HepG2 (cell line): Measurements from ENCODE around the gene TMEM38A. TPM values are rescaled to one million over a fixed set of nuclear protein-coding genes. Genes with fewer than 3 reads are reported as not detected.
"Not testable (repeated sequence)": the region's sequence is repeated elsewhere in the genome, so short reads cannot be mapped to it uniquely, and the experiment has no call there.

Experiments used
- ATAC-seq: fragments of 200-7000 bp; cut with Tn5 transposase; 3 replicates; pipeline ENCODE4 v1.9.1; 2020; ENCODE audit warnings: mild to moderate bottlenecking, moderate library complexity
- BruUV-seq: library from RNA; stranded (reverse); fragments of 400-500 nt; replicated peaks from 2 replicates; lab custom pipeline; 2021; lab: Mats Ljungman, UMichigan
- CTCF ChIA-PET: fragments of 300-600 bp; formaldehyde crosslinking; extraction: SDS; loops from one replicate; lab custom pipeline; 2021; ENCODE audit warnings: low total read pairs, inconsistent platforms, low intra/inter-chr PET ratio; lab: Yijun Ruan, JAX
- POLR2A ChIA-PET: fragments of 350-600 bp; sonication (Branson Sonifier 250); formaldehyde crosslinking; loops from one replicate; lab custom pipeline; 2020; ENCODE audit warnings: antibody characterized with exemption, inconsistent platforms; lab: Yijun Ruan, JAX
- DNase-seq: peaks from one replicate; pipeline ENCODE4 v3.0.0-alpha.2; 2015; ENCODE audit warnings: low spot score
- FAIRE-seq: peaks from 3 replicates; lab custom pipeline; 2011; peaks lifted over from hg19 to GRCh38; lab: Jason Lieb, UNC
- H2AFZ ChIP-seq: one replicate; pipeline ENCODE4 v1.6.1; 2011; ENCODE audit warnings: low read length, inconsistent platforms
- H3K27ac ChIP-seq: fragments of 300-600 bp; 3 replicates; pipeline ENCODE4 v1.8.0; 2011; ENCODE audit warnings: mixed run types, mild to moderate bottlenecking, mixed read lengths, low read length, inconsistent platforms; ENCODE audit not compliant: insufficient read depth; ENCODE audit errors: extremely low read length
- H3K27me3 ChIP-seq, 2 experiments: fragments of 200-600 bp in 1 of 2; 2 replicates in 1 of 2; 3 replicates in 1 of 2; pipeline versions ENCODE4 v1.6.0 to v1.8.0; 2011; ENCODE audit warnings: low read length in 2 of 2, mild to moderate bottlenecking in 2 of 2, moderate library complexity in 2 of 2, inconsistent platforms in 1 of 2; ENCODE audit not compliant: insufficient read depth in 2 of 2, control insufficient read depth in 1 of 2
- H3K36me3 ChIP-seq, 2 experiments: fragments of 200-600 bp in 1 of 2; replicated peaks in 1 of 2; 2 replicates in 1 of 2; 3 replicates in 1 of 2; pipeline versions ENCODE4 v1.5.1 to v1.8.0; 2011; ENCODE audit warnings: low read length in 2 of 2, inconsistent platforms in 1 of 2; ENCODE audit not compliant: insufficient read depth in 2 of 2, control insufficient read depth in 1 of 2
- H3K4me1 ChIP-seq: 2 replicates; pipeline ENCODE4 v1.5.1; 2012; ENCODE audit warnings: low read length, inconsistent platforms; ENCODE audit not compliant: insufficient read depth
- H3K4me2 ChIP-seq: 2 replicates; pipeline ENCODE4 v1.6.0; 2011; ENCODE audit warnings: low read depth, low read length, inconsistent platforms
- H3K4me3 ChIP-seq, 3 experiments: fragments of 200-600 bp in 1 of 3; sonication (generic), shearing (Covaris generic) in 1 of 3; replicated peaks in 1 of 3; 2 replicates each; pipeline ENCODE4 v1.5.1; 2011 to 2016; ENCODE audit warnings: low read length in 3 of 3, inconsistent platforms in 2 of 3, low read depth in 2 of 3, mild to moderate bottlenecking in 2 of 3, control low read depth in 1 of 3, mixed read lengths in 1 of 3; ENCODE audit not compliant: insufficient read depth in 1 of 3
- H3K79me2 ChIP-seq: one replicate; pipeline ENCODE4 v1.6.1; 2011; ENCODE audit warnings: low read length, inconsistent platforms; ENCODE audit not compliant: insufficient read depth
- H3K9ac ChIP-seq: 2 replicates; pipeline ENCODE4 v1.6.0; 2011; ENCODE audit warnings: mild to moderate bottlenecking, low read depth, low read length, inconsistent platforms; ENCODE audit not compliant: insufficient read depth
- H3K9me3 ChIP-seq: 2 replicates; pipeline ENCODE4 v1.5.1; 2012; ENCODE audit warnings: mild to moderate bottlenecking, low read length
- H4K20me1 ChIP-seq: 2 replicates; pipeline ENCODE4 v1.6.0; 2011; ENCODE audit warnings: inconsistent platforms, mild to moderate bottlenecking, low read length, moderate library complexity; ENCODE audit not compliant: insufficient read depth
- ATF7 ChIP-seq, 2 experiments: fragments of 450-650 bp in 1 of 2; sonication (generic) in 1 of 2; formaldehyde crosslinking in 1 of 2; IDR thresholded peaks; 2 replicates each; pipeline versions ENCODE4 v1.4.0 to v1.6.1; 2016 to 2020; ENCODE audit warnings: antibody characterized with exemption in 1 of 2, mild to moderate bottlenecking in 1 of 2, missing genetic modification reagents in 1 of 2
- HNF4A ChIP-seq: sonication (generic); formaldehyde crosslinking; IDR thresholded peaks from 2 replicates; pipeline ENCODE4 v1.4.0; 2020; ENCODE audit warnings: missing genetic modification reagents
- ZNF782 ChIP-seq: sonication (generic); formaldehyde crosslinking; IDR thresholded peaks from 2 replicates; pipeline ENCODE4 v1.4.0; 2020; ENCODE audit warnings: missing genetic modification reagents, mild to moderate bottlenecking, borderline replicate concordance
- ZSCAN31 ChIP-seq: sonication (generic); formaldehyde crosslinking; IDR thresholded peaks from 2 replicates; pipeline ENCODE4 v1.5.0; 2020; ENCODE audit warnings: low read depth, mild to moderate bottlenecking, missing genetic modification reagents
- WGBS: methylation state at CpG from one replicate; pipeline ENCODE4 v1.1.6; 2017; ENCODE audit warnings: low lambda C conversion rate; 5-methylcytosine and 5-hydroxymethylcytosine counted together
- in situ Hi-C: cut with HindIII; loops from 2 replicates; pipeline ENCODE4 v1.10.0; 2017; ENCODE audit warnings: low pct_unique_long_range_greater_than_20kb; ENCODE audit not compliant: extremely low pct_ligation_motif_present
- intact Hi-C: fragments of 100-400 bp; cut with micrococcal nuclease; formaldehyde crosslinking; loops from one replicate; pipeline ENCODE4 v1.10.0; 2022; ENCODE audit not compliant: unreplicated experiment
- polyA plus RNA-seq, 8 experiments: library from polyadenylated mRNA; depleted of rRNA in 3 of 8; stranded (reverse) in 7 of 8; unstranded in 1 of 8; fragments of >200 nt; fragmentation: Illumina TruSeq in 4 of 8; extraction: Trizol in 4 of 8; gene quantifications; 2 replicates each; pipeline versions ENCODE4 v1.2.1 to v1.2.3, GENCODE V29; 2011 to 2016; ENCODE audit warnings: low read depth in 4 of 8, missing spikeins in 1 of 8, mixed read lengths in 1 of 8; ENCODE audit not compliant: insufficient read depth in 1 of 8
- total RNA-seq, 5 experiments: library from RNA; depleted of rRNA; stranded (reverse); fragments of >200 nt; fragmentation: Illumina TruSeq; extraction: Trizol; gene quantifications; 2 replicates each; pipeline ENCODE4 v1.2.3, GENCODE V29; 2016; ENCODE audit warnings: low read depth in 1 of 5
- TF ChIP-seq, protein P1 (sequence below): sonication (generic); formaldehyde crosslinking; IDR thresholded peaks from 2 replicates; pipeline ENCODE4 v1.5.0; 2020; ENCODE audit warnings: mild to moderate bottlenecking, missing genetic modification reagents
- TF ChIP-seq, protein P2 (sequence below): sonication (generic); formaldehyde crosslinking; IDR thresholded peaks from 2 replicates; pipeline ENCODE4 v1.4.0; 2020; ENCODE audit warnings: mild to moderate bottlenecking, missing genetic modification reagents

The TMEM38A gene
- total and polyA plus RNA-seq, 2 of the 13 experiments (the other 11 are each of a cell fraction or from before 2014, with no cell fraction given) = 4.8 to 6.8 TPM

DNA sequence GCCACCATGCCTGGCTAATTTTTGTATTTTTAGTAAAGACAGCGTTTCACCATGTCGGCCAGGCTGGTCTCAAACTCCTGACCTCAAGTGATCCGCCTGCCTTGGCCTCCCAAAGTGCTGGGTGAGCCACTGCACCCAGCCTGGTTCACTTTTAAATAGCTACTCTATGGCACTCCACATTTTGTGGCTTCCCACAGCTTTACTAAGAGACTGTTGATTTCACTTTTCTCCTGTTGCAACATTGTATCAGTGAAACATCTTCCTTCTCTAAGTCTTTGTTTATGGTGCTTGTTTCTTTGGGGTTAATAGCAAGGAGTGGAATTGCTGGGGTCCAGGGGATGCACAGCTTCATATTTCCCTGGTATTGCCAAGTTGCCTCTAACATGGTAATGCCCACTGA, 12.3 kb downstream of the TMEM38A start:
- Histone ChIP-seq H4K20me1 (no peaks in the 10 kb centered on the region), H3K79me2 (no peaks in the 10 kb centered on the region), H2AFZ (no peak overlapping the region), H3K9ac (no peak overlapping the region), H3K4me2 (no peak overlapping the region), H3K9me3 (no peaks in the 10 kb centered on the region), H3K4me1 (peaks cover 20% of the 10 kb centered on the region), H3K27ac (no peak overlapping the region), H3K27me3 (no peaks in the 10 kb centered on the region)
- in situ Hi-C loops (no loop called here), intact Hi-C loops (no loop called here)
- DNase-seq (no peak), ATAC-seq (no peak), FAIRE-seq (no peak)
- 85% methylated on average over 3 of the region's 3 CpGs for WGBS
- ChIA-PET POLR2A (no interaction called here), CTCF (no interaction called here)
- no TSS peak for BruUV-seq
- no peak for TF ChIP-seq ZNF782 (CRISPR knock-in tag)
- no peak for TF ChIP-seq ZSCAN31 (CRISPR knock-in tag)
- TF ChIP-seq, protein P1, sequence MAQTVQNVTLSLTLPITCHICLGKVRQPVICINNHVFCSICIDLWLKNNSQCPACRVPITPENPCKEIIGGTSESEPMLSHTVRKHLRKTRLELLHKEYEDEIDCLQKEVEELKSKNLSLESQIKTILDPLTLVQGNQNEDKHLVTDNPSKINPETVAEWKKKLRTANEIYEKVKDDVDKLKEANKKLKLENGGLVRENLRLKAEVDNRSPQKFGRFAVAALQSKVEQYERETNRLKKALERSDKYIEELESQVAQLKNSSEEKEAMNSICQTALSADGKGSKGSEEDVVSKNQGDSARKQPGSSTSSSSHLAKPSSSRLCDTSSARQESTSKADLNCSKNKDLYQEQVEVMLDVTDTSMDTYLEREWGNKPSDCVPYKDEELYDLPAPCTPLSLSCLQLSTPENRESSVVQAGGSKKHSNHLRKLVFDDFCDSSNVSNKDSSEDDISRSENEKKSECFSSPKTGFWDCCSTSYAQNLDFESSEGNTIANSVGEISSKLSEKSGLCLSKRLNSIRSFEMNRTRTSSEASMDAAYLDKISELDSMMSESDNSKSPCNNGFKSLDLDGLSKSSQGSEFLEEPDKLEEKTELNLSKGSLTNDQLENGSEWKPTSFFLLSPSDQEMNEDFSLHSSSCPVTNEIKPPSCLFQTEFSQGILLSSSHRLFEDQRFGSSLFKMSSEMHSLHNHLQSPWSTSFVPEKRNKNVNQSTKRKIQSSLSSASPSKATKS (CRISPR knock-in tag) = no peak
- no peak for TF ChIP-seq HNF4A (CRISPR knock-in tag)
- TF ChIP-seq, protein P2, sequence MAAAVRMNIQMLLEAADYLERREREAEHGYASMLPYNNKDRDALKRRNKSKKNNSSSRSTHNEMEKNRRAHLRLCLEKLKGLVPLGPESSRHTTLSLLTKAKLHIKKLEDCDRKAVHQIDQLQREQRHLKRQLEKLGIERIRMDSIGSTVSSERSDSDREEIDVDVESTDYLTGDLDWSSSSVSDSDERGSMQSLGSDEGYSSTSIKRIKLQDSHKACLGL = no peak
- TF ChIP-seq, all 625 proteins: peak for 0
- H3K36me3 ChIP-seq = no peaks in the 10 kb centered on the region
- no peak overlapping the region for H3K4me3 ChIP-seq

DNA sequence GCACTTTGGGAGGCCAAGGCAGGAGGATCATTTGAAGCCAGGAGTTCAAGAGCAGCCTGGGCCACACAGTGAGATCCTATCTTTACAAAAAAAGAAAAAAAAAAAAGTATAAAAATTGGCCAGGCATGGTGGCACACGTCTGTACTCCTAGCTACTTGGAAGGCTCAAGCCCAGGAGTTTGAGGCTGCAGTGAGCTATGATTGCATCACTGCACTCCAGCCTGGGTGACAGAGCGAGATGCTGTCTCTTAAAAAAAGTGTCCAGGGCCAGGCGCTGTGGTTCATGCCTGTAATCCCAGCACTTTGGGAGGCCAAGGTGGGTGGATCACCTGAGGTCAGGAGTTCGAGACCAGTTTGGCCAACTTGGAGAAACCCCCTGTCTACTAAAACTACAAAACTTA, 12.9 kb downstream of the TMEM38A start:
- H3K79me2 ChIP-seq; H3K27me3 ChIP-seq; H2AFZ ChIP-seq; H3K9ac ChIP-seq; H3K9me3 ChIP-seq; ATAC-seq; CTCF ChIA-PET; DNase-seq; H3K4me3 ChIP-seq; POLR2A ChIA-PET; BruUV-seq; H3K4me2 ChIP-seq; in situ Hi-C loops; H3K27ac ChIP-seq; FAIRE-seq; H3K36me3 ChIP-seq; intact Hi-C loops; H4K20me1 ChIP-seq; TF ChIP-seq ATF7 (CRISPR knock-in tag; IDR thresholded peaks at IDR 0.05): not testable (repeated sequence)
- WGBS = 90% methylated on average over 4 of the region's 4 CpGs
- peaks cover 14% of the 10 kb centered on the region; the same call in 1 of the 2 replicates for H3K4me1 ChIP-seq
- peak; percentile 37; the same call in 1 of the 2 replicates for TF ChIP-seq ATF7 (IDR thresholded peaks at IDR 0.05)
